HCT116 (cell line): ENCODE data around the gene PTPA. TPM values are rescaled to one million over a fixed set of nuclear protein-coding genes. Genes with fewer than 3 reads are reported as not detected.

Experiments
- ATAC-seq: fragments of 200-7000 bp; cut with Tn5 transposase; 2 replicates; pipeline ENCODE4 v1.9.1; 2020; ENCODE audit warnings: mild to moderate bottlenecking, moderate library complexity
- BruUV-seq: library from RNA; stranded (reverse); fragments of 400-500 nt; replicated peaks from 2 replicates; lab custom pipeline; 2021; lab: Mats Ljungman, UMichigan
- CTCF ChIA-PET: fragments of 300-600 bp; sonication (Branson Sonifier 250); formaldehyde crosslinking; loops from one replicate; lab custom pipeline; 2021; ENCODE audit warnings: antibody characterized with exemption; lab: Charles Lee
- POLR2A ChIA-PET: fragments of 300-600, 350-600 bp; sonication (Branson Sonifier 250); formaldehyde crosslinking; loops from one replicate; lab custom pipeline; 2021; ENCODE audit warnings: antibody characterized with exemption; lab: Charles Lee
- RAD21 ChIA-PET, 2 experiments: fragments of 300-600 bp; sonication (Branson Sonifier 250); formaldehyde crosslinking; loops; one replicate each; lab custom pipeline; 2023; ENCODE audit warnings: low total read pairs in 2 of 2; ENCODE audit not compliant: uncharacterized antibody in 2 of 2, unreplicated experiment in 2 of 2, low non-redundant PET in 1 of 2; lab: Charles Lee
- DNase-seq: peaks from one replicate; pipeline ENCODE4 v3.0.0-alpha.2; 2010; ENCODE audit warnings: low read depth, low spot score
- H2AFZ ChIP-seq: fragments of 200-600 bp; shearing (Covaris generic), sonication (generic); 2 replicates; pipeline ENCODE4 v1.6.1; 2017; ENCODE audit warnings: low read depth, mixed run types, mixed read lengths, antibody characterized with exemption, low read length; ENCODE audit not compliant: poor library complexity, severe bottlenecking
- H3K27ac ChIP-seq: 2 replicates; pipeline ENCODE4 v1.5.1; 2012; ENCODE audit warnings: low read depth, low read length
- H3K27me3 ChIP-seq: fragments of 200-600 bp; sonication (generic); 2 replicates; pipeline ENCODE4 v1.6.1; 2016; ENCODE audit warnings: mixed run types, low read length, mixed read lengths; ENCODE audit not compliant: insufficient read depth
- H3K36me3 ChIP-seq, 2 experiments: fragments of 200-500 bp in 1 of 2; fragments of 200-600 bp in 1 of 2; sonication (Bioruptor generic) in 1 of 2; sonication (generic) in 1 of 2; 2 replicates each; pipeline versions ENCODE4 v1.5.1 to v1.6.1; 2014 to 2016; ENCODE audit warnings: low read length in 2 of 2, inconsistent platforms in 1 of 2, mixed read lengths in 1 of 2, mixed run types in 1 of 2; ENCODE audit not compliant: insufficient read depth in 2 of 2, control insufficient read depth in 1 of 2
- H3K4me1 ChIP-seq, 2 experiments: fragments of 200-600 bp in 1 of 2; sonication (generic) in 1 of 2; 2 replicates each; pipeline versions ENCODE4 v1.5.1 to v1.6.1; 2012 to 2017; ENCODE audit warnings: low read length in 2 of 2, inconsistent platforms in 1 of 2, mild to moderate bottlenecking in 1 of 2, mixed read lengths in 1 of 2, mixed run types in 1 of 2, moderate library complexity in 1 of 2; ENCODE audit not compliant: insufficient read depth in 2 of 2, control insufficient read depth in 1 of 2
- H3K4me2 ChIP-seq: fragments of 200-600 bp; sonication (generic); 2 replicates; pipeline ENCODE4 v1.6.1; 2017; ENCODE audit warnings: mixed run types, low read length, mixed read lengths
- H3K4me3 ChIP-seq, 2 experiments: fragments of 200-600 bp in 1 of 2; sonication (generic) in 1 of 2; replicated peaks in 1 of 2; 2 replicates each; pipeline ENCODE4 v1.5.1; 2011 to 2016; ENCODE audit warnings: low read length in 2 of 2, control low read depth in 1 of 2, low read depth in 1 of 2, mild to moderate bottlenecking in 1 of 2, mixed read lengths in 1 of 2, mixed run types in 1 of 2
- H3K79me2 ChIP-seq: fragments of 200-600 bp; sonication (generic); 2 replicates; pipeline ENCODE4 v1.6.1; 2017; ENCODE audit warnings: mild to moderate bottlenecking, mixed run types, low read length, moderate library complexity, mixed read lengths; ENCODE audit not compliant: insufficient read depth
- H3K9ac ChIP-seq: fragments of 200-600 bp; sonication (generic); 2 replicates; pipeline ENCODE4 v1.6.1; 2016; ENCODE audit warnings: low read length, mixed read lengths
- H3K9me2 ChIP-seq: fragments of 200-600 bp; sonication (generic), shearing (Covaris generic); 2 replicates; pipeline ENCODE4 v1.6.1; 2017; ENCODE audit warnings: mixed run types, mild to moderate bottlenecking, moderate library complexity; ENCODE audit not compliant: insufficient read depth
- H3K9me3 ChIP-seq, 2 experiments: fragments of 200-500 bp in 1 of 2; fragments of 200-600 bp in 1 of 2; sonication (Bioruptor generic) in 1 of 2; sonication (generic) in 1 of 2; 2 replicates each; pipeline ENCODE4 v1.6.1; 2014 to 2017; ENCODE audit warnings: low read length in 2 of 2, mixed read lengths in 2 of 2, inconsistent platforms in 1 of 2, low read depth in 1 of 2, mild to moderate bottlenecking in 1 of 2, mixed run types in 1 of 2, moderate library complexity in 1 of 2; ENCODE audit not compliant: control insufficient read depth in 1 of 2, insufficient read depth in 1 of 2
- H4K20me1 ChIP-seq: fragments of 200-600 bp; sonication (generic), shearing (Covaris generic); 2 replicates; pipeline ENCODE4 v1.6.1; 2017; ENCODE audit warnings: mixed run types, mild to moderate bottlenecking, moderate library complexity; ENCODE audit not compliant: insufficient read depth
- ATF3 ChIP-seq: IDR thresholded peaks from 2 replicates; pipeline ENCODE4 v1.6.1; 2012
- CTCF ChIP-seq, 3 experiments: fragments of 200-600 bp in 1 of 3; sonication (generic) in 1 of 3; IDR thresholded peaks in 2 of 3; conservative IDR thresholded peaks in 1 of 3; 2 replicates each; pipeline ENCODE4 v1.5.1; 2012 to 2017; ENCODE audit warnings: low read depth in 2 of 3, low read length in 2 of 3, antibody characterized with exemption in 1 of 3, borderline replicate concordance in 1 of 3, control low read depth in 1 of 3, mild to moderate bottlenecking in 1 of 3, mixed read lengths in 1 of 3, mixed run types in 1 of 3, moderate library complexity in 1 of 3; ENCODE audit not compliant: insufficient read depth in 1 of 3
- ELF1 ChIP-seq: IDR thresholded peaks from 2 replicates; pipeline ENCODE4 v1.6.1; 2012; ENCODE audit warnings: low read depth, borderline replicate concordance
- MAX ChIP-seq: IDR thresholded peaks from 2 replicates; pipeline ENCODE4 v1.6.1; 2012
- POLR2AphosphoS5 ChIP-seq: IDR thresholded peaks from 2 replicates; pipeline ENCODE4 v1.6.1; 2011; ENCODE audit warnings: mild to moderate bottlenecking, low read depth, low read length, moderate library complexity
- SIN3A ChIP-seq: IDR thresholded peaks from 2 replicates; pipeline ENCODE4 v1.6.1; 2012; ENCODE audit warnings: low read depth
- SP1 ChIP-seq: IDR thresholded peaks from 2 replicates; pipeline ENCODE4 v1.6.1; 2012; ENCODE audit warnings: low read depth
- ZBTB33 ChIP-seq: IDR thresholded peaks from 2 replicates; pipeline ENCODE4 v1.6.1; 2011; ENCODE audit warnings: mild to moderate bottlenecking, low read length, moderate library complexity; ENCODE audit not compliant: insufficient replicate concordance; ENCODE audit errors: extremely low read depth
- ZFX ChIP-seq: fragments of 450-650 bp; IDR thresholded peaks from 2 replicates; pipeline ENCODE4 v1.6.1; 2017
- ZNF274 ChIP-seq: fragments of 200-500 bp; sonication (Bioruptor generic); IDR thresholded peaks from 2 replicates; pipeline ENCODE4 v1.6.1; 2014; ENCODE audit warnings: mild to moderate bottlenecking, low read depth, low read length, inconsistent platforms
- intact Hi-C: fragments of 100-400 bp; cut with micrococcal nuclease; formaldehyde crosslinking; loops from 2 replicates; pipeline ENCODE4 v1.10.0; 2022
- total RNA-seq: library from RNA; stranded (reverse); gene quantifications from one replicate; pipeline ENCODE4 v1.2.1, GENCODE V29; 2021; ENCODE audit not compliant: unreplicated experiment

PTPA gene
- total RNA-seq, 1 experiment from 2014 or later: 177 TPM

GRCh38 chr9:129164246-129164930, 53.2 kb downstream of the PTPA start:
- Histone ChIP-seq H4K20me1 (no peaks in the 10 kb centered on the region), H2AFZ (no peak overlapping the region), H3K4me1 (peaks cover 54 to 67% of the 10 kb centered on the region in 2 experiments), H3K4me3 (no peak overlapping the region), H3K27me3 (no peaks in the 10 kb centered on the region), H3K4me2 (peak overlapping the region; percentile 28; the same call in 1 of the 2 replicates), H3K9me2 (no peaks in the 10 kb centered on the region), H3K9me3 (no peaks in the 10 kb centered on the region), H3K36me3 (no peaks in the 10 kb centered on the region), H3K27ac (peak overlapping the region; percentile 33), H3K79me2 (no peaks in the 10 kb centered on the region), H3K9ac (peak overlapping the region; percentile 5; the same call in 1 of the 2 replicates)
- intact Hi-C loops: no loop called here
- no TSS peak for BruUV-seq
- DNase-seq: no peak
- ChIA-PET CTCF (interaction anchor here (0.7 to 1.6 kb wide), 4 partner anchors 10 to 381 kb away, joined by 3 to 5 read pairs (median 4); no protein-coding TSS in a partner anchor), RAD21 (no interaction called here), POLR2A (interaction anchor here (0.7 to 1.5 kb wide), 2 partner anchors 14 to 153 kb away, joined by 3 to 4 read pairs; partner anchors contain the start of gene IER5L)
- no peak for ATAC-seq
- no peak for TF ChIP-seq CTCF (IDR thresholded peaks at IDR 0.05 in 2 of 3, conservative IDR thresholded peaks at IDR 0.05 in 1 of 3; ENCODE audit: borderline replicate concordance in 1 of 3, insufficient read depth in 1 of 3, low read depth in 2 of 3, low read length in 2 of 3)
- TF ChIP-seq ELF1: no peak
- no peak for TF ChIP-seq ZFX
- TF ChIP-seq MAX: no peak

GRCh38 chr9:129165198-129165597, 54.0 kb downstream of the PTPA start:
- H3K27ac ChIP-seq: no peak overlapping the region
- H3K4me1 ChIP-seq: peaks cover 58 to 74% of the 10 kb centered on the region in 2 experiments
- ChIA-PET CTCF (interaction anchor here (0.7 to 3.5 kb wide), 5 partner anchors 9 to 380 kb away, joined by 3 to 19 read pairs (median 4); no protein-coding TSS in a partner anchor), POLR2A (interaction anchor here (0.7 to 4.1 kb wide), 3 partner anchors 13 to 152 kb away, joined by 3 to 24 read pairs (median 4); partner anchors contain the start of gene IER5L), RAD21 (no interaction called here)
- no TSS peak for BruUV-seq
- H3K36me3 ChIP-seq: no peaks in the 10 kb centered on the region
- no peak for ATAC-seq
- no peak overlapping the region for H3K9ac ChIP-seq
- no peaks in the 10 kb centered on the region for H4K20me1 ChIP-seq
- H3K27me3 ChIP-seq: no peaks in the 10 kb centered on the region
- H3K79me2 ChIP-seq: no peaks in the 10 kb centered on the region
- no peak for DNase-seq
- no peaks in the 10 kb centered on the region for H3K9me3 ChIP-seq
- intact Hi-C loops: no loop called here
- no peaks in the 10 kb centered on the region for H3K9me2 ChIP-seq
- no peak overlapping the region for H3K4me2 ChIP-seq
- no peak overlapping the region for H2AFZ ChIP-seq
- no peak overlapping the region for H3K4me3 ChIP-seq
- TF ChIP-seq SP1 (no peak), ZBTB33 (no peak), ZNF274 (no peak), SIN3A (no peak), POLR2AphosphoS5 (no peak), ZFX (no peak), ATF3 (no peak), CTCF (IDR thresholded peaks at IDR 0.05 in 2 of 3, conservative IDR thresholded peaks at IDR 0.05 in 1 of 3; ENCODE audit: borderline replicate concordance in 1 of 3, insufficient read depth in 1 of 3, low read depth in 2 of 3, low read length in 2 of 3) (no peak)
